HG02678 (cell line): ENCODE measurements around the gene GPR21.

Experiments
- ATAC-seq: cut with Tn5 transposase; IDR thresholded peaks from one replicate; pipeline ENCODE4 v1.9.1; 2021; ENCODE audit warnings: mild to moderate bottlenecking, moderate library complexity; ENCODE audit not compliant: unreplicated experiment

GPR21 gene, protein sequence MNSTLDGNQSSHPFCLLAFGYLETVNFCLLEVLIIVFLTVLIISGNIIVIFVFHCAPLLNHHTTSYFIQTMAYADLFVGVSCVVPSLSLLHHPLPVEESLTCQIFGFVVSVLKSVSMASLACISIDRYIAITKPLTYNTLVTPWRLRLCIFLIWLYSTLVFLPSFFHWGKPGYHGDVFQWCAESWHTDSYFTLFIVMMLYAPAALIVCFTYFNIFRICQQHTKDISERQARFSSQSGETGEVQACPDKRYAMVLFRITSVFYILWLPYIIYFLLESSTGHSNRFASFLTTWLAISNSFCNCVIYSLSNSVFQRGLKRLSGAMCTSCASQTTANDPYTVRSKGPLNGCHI

GRCh38 chr9:123033352-123033751 lies at the start of gene GPR21:
TSS of gene GPR21 (plus strand) at chr9:123033667. CDS start at chr9:123034567, 900 bp downstream.
- no peak for ATAC-seq

DNA sequence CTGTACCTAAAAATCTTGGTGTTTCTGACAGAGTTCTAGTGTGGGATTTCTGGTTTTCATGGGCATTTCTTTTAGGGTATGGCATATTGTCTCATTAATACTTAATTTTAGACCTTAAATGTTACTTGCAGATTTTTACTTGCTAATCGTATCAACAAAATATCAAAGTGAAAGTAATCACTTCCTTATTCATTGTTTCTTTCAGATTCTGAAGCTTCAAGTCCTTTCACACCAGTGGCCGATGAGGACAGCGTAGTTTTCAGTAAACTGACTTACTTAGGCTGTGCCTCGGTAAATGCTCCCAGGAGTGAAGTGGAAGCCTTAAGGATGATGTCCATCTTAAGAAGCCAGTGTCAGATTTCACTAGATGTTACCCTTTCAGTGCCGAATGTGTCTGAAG lies 47.5 kb upstream of the GPR21 start:
- no peak for ATAC-seq

DNA sequence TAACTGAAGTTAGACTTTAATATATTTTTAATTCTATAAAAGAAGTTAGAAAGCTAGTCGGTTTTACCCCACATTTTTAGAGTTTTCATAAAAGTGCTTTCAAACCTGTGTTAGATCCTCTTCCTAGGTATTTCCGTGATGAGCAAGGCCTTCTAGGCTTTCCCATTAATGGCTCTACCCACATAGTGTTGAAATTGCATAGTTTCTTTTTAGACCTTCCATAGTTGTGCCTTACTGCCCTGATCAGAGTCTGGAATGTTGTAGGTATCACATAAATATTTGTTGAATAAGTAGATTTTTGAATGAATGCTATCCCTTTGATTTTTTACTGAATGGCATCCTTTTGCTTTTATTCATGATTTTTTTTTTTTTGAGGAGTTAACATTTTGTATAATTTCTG lies 45.3 kb upstream of the GPR21 start:
- ATAC-seq, result no peak

DNA sequence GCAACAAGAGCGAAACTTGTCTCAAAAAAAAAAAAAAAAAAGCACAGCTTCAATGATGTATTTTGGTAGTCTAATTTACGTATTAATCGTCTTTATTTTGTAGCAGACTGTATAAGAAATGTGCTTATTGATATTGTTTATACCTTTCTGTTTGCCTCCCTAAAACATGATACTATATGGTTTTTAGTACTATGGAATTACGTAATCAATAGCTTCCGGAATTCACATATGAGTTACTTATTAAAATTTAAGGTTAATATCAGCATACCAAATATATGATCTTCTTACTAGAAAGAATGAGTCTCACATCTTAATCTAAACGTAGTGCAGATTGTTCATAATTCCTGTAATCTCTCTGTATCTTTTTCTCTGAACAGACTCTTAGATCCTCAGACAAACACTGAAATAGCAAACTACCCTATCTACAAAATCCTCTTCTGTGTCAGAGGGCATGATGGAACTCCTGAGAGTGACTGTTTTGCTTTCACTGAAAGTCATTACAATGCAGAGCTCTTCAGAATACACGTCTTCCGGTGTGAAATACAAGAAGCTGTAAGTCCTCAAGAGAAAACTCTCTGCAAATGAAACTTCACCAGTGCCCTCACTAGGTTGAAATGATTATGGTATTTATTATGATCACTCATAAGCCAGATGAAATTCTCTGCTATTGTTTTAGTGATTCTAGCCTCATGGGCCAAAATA lies 44.4 kb upstream of the GPR21 start:
- peak; percentile 90 for ATAC-seq

- ATAC-seq, result peak; percentile 51
Measured at GRCh38 chr9:122991370-122991830, 42.1 kb upstream of the GPR21 start.

DNA sequence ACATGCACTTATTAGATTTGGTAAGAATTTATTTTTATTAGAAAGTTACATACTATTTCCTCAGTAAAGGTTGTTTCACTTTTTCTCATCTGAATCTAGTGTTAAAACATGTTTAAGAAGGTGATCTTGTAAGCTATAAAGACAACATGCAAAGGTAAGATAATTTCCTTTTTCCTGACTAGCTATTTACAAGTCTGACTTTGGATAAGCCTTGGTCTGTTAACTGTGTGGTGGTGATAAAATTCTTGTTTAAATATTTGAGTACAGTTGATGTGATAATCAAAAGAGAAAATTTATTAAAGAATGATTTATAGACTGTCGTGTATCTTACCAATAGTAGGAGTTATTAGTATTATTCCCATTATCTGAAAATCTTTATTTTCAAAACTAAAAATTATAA lies 36.9 kb upstream of the GPR21 start:
- no peak for ATAC-seq

DNA sequence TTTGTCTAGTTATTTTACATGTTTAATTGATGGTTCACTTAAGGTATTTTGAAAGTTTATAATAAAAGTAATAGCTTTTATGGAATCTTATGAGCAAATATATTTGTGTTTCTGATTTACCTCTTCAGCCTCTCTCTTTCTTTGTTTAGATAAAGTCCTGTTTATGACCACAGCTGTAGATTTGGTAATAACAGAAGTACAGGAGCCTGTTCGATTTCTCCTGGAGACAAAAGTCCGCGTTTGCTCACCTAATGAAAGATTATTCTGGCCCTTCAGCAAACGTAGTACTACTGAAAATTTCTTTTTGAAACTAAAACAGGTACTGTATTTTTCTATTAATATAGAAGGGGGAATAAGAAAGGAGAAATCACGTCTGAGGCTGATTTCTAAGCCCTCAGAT lies 35.0 kb upstream of the GPR21 start:
- no peak for ATAC-seq

DNA sequence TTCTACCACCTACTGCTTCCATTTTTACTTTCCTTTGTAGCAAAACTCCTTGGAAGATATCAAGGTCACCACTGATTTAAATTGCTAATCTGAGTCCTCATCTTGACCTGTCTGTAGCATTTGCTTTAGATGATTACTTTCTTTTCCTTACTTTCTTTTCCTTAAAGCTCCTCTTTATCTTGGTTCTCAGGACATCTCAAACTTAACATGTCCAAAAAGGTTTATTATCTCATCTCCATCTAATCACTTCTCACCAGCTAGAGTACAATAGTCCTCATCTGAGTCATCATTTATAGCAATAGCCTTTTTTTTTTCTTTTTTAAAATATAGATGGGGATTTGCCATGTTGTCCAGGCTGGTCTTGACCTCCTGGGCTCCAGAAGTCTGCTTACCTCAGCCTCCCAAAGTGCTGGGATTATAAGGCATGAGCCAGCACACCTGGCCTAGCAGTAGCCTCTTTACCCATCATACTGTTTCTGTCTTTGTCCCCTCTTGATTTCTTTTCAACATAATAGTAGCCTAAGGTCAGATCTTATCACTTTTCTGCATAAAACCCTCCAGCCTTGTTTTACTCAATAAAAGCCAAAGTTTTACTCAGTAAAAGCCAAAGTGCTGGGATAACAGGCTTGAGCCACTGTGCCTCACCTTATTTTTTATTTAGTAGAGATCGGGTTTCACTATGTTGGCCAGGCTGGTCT lies 32.9 kb upstream of the GPR21 start:
- no peak for ATAC-seq

GRCh38 chr9:123002754-123003153 lies 30.7 kb upstream of the GPR21 start:
- ATAC-seq, result no peak

DNA sequence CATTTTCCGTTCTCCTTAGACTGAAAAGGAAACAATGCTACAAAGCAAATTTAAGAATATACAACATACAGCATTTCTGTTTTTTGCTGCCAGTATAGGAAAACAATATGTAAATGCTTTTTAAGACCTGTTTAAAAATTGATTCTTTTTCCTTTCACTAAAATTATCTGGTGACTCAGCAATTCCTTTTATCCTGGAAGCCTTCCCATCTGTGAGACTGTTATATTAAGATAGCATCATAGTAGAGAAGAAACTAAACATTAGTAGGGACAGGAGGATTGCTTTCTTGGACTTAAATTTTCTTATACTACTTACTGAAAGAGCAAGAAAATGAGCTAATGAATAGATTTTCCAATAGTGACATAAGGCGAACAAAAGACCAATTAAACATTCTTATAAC lies 30.0 kb upstream of the GPR21 start:
- ATAC-seq, result no peak

DNA sequence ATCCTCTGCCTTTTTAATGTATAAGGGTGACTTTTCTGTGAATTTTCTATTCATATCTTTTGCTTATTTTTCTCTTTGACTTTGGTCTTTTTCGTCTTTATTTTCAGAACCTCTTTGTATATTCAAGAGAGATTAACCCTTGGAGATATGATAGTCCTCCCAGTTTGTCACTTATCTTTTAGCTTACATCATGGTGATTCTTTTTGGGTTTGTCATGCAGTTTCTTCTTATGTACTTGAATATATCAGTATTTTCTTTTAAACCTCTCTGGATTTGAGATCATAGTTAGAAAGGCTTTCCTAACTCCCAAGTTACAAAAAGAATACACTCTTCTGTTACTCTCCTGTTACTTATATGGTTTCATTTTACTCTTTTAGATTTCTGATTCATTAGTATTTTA lies 27.5 kb upstream of the GPR21 start:
- no peak for ATAC-seq

DNA sequence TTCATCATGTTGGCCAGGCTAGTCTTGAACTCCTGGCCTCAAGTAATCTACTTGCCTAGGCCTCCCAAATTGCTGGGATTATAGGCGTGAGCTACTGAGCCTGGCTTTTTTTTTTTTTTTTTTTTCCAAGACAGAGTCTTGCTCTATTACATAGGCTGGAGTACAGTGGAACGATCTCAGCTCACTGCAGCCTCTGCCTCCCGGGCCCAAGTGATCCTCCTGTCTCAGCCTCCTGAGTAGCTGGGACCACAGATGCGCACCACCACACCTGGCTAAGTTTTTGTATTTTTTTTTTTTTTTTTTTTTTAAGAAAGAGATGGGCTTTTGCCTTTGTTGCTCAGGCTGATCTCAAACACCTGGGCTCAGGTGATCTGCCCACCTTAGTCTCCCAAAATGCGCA lies 26.2 kb upstream of the GPR21 start:
- no peak for ATAC-seq

GRCh38 chr9:123008909-123009308 lies 24.6 kb upstream of the GPR21 start:
- ATAC-seq, result no peak

DNA sequence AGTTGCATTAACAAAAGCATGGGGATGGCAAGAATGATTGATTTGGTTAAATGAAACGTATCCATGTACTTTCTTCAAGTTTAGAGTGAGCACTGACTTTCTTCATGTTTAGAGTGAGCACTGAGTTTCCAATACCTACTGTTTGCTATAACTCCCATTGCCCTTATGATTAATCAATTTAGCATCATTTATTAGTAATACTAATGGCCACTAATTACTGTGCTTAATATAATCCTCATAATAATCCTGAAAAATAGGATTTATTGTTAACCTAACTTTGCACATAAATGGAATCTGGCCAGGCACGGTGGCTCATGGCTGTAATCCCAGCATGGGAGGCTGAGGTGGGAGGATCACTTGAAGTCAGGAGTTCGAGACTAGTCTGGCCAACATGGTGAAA lies 22.1 kb upstream of the GPR21 start:
- no peak for ATAC-seq

- ATAC-seq, result no peak
Measured at GRCh38 chr9:123011878-123012528, 21.5 kb upstream of the GPR21 start.

- ATAC-seq, result no peak
Measured at GRCh38 chr9:123016631-123017030, 16.8 kb upstream of the GPR21 start.

DNA sequence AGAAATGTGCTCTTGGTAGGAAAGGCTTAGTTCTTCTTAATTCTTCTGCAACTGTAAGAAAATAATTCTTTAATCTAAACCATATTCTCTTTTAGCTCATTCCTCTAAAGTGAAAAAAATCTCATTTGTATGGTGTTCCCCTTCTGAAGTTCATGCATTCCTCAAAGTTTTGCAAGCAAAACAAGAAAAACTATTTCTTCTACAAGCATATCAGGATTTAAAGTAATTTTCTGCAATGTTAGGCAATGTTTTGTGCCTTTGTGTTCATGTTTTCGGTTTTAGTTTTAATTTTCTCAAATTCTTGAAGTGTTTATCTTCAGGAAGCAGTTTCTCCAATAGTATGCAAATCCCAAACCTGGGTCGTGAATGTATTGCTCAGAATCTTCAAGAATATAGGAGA lies 12.7 kb upstream of the GPR21 start:
- no peak for ATAC-seq

DNA sequence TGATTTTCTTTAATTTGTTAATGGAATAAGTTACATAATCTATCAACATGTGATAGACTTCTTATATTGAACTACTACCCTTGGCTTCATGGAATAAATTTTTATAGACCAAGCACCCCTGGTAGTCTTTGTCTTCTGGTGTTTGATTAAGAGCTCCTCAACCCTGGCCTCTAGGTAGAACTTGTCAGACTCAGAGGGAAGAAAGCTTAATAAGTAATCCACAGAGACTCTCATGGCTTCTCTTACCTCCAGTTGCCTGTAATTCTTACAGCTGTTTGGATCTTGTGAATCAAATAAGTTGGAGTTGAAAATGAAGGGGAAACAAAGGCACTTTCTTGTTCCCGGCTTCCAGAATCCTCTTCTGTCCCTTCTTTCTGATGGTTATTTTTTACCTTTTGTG lies 7.0 kb upstream of the GPR21 start:
- ATAC-seq, result no peak

GRCh38 chr9:123027517-123027916 lies 6.0 kb upstream of the GPR21 start:
- ATAC-seq, result no peak

DNA sequence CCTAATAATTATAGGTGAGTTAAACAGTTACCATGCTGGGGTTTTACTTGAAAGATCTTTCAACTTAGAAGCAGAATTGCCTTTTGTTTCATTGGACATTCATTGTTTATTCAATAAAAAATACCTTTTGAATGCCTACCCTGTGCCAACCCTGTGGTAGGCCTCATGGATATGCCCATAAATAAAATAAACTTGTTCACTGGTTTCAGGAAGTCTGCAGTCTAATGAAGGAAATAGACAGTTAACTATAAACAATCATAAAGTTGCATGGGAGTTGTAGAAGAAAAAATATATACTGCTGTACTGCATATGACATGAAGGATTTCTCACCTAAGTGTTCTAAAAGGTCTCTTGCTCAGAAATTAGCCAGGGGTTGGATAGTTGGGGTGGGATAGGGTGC lies 5.3 kb upstream of the GPR21 start:
- no peak for ATAC-seq

GRCh38 chr9:123028973-123029372 lies 4.5 kb upstream of the GPR21 start:
- no peak for ATAC-seq
